Stimulated activated CD8-positive, alpha-beta memory T cell treated with anti-CD3 and anti-CD28 coated beads, Interleukin-15, amount 100 ng/mL, for 24 hours (primary cell): ENCODE results near the gene GDF7.

Experiments
- DNase-seq: peaks from one replicate; pipeline ENCODE4 v3.0.0-alpha.2; 2020; ENCODE audit warnings: low read depth

Gene GDF7

DNA sequence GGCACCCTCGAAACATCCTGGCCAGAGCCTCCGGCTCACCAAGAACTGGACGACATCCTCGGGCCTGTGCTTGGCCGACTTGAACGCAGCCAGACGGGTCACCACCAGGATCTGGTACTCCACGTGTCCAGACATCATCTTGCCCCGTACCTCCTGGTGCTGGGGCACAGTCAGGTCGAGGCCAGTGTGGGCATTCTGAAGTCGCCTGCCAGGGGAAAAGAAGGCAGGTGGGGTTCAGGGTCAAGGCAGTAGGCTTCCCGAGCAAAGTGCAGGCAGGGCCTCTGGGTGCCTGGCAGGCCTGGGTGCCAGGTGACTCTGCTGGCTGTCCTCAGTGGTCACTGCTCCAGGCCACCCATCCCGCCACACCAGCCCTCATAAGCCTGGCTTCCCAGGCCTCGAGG, 21.6 kb upstream of the GDF7 start:
- DNase-seq, result no peak

DNA sequence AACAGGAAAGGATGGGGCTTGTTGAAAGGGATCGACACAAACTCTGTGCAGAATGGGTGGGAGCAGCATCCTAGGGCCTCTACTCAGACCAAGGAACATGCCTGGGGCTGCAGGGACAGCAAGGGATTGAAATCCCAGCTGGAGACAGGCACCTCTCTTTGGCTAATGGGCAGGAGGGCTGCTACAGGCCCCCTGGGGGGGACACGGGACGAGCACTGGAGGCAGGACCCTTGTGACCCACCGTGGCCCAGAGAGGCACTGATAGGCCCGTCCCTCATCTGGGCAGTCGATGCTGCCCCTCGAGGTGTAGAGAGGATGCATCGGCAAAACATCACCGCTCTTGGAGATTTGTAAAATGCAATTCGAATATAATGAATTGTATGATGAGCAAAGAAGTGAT, 21.2 kb upstream of the GDF7 start:
- DNase-seq, result no peak

DNA sequence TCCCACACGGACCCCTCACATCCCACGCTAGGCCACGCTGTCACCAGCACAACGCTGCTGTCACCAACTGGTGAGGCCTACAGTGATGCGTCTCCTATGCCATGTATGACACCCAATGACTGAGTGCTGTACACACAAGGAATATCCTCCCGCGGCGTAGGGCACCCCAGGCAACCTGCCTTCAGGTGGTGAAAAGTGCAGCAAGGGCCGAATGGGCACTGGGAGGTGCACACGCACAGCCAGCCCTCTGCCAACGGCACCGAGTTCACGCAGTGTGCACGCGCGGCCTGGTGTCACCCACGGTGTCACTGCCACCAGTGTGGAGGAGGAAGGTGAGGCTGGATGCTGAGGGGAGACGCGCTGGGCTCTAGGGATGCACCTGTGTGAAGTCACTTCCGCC, 20.5 kb upstream of the GDF7 start:
- DNase-seq, result no peak

DNA sequence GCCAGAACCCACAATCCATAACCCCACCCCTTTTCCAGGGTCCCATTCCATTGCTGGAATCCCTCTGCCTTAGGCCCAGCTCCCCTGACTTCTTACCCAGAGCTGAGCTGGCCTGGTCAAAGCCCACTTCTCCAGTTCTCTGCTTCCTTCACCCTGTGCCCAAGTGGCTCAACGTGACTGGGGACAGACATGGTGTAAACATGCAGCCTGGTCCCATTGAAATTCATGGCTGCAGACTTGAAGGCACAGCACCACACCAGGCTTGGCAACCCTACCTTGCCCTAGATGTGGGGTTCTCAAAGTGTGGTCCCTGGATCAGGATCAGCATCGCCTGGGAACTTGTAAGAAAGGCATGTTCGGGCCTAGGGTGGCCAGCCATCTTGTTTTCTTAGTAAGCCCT, 19.7 kb upstream of the GDF7 start:
- no peak for DNase-seq

DNA sequence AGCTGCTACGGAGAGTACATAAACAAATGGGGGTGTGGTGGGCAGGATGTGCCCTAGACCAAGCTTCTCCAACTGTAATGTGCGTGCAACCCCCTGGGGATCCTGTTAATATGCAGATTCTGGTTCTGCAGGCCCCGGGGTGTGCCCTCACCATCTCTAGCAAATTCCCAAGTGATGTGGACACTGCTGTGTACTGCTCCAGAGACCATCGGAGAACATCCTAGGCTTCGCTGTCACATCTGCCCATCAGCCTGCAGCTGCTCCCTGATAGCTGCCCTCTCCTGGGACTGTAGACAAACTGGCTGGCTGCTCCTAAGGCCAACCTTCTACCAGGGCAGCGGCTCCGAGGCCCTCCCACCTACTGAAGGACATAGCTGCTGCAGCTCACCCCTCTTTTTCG, 19.2 kb upstream of the GDF7 start:
- no peak for DNase-seq

DNA sequence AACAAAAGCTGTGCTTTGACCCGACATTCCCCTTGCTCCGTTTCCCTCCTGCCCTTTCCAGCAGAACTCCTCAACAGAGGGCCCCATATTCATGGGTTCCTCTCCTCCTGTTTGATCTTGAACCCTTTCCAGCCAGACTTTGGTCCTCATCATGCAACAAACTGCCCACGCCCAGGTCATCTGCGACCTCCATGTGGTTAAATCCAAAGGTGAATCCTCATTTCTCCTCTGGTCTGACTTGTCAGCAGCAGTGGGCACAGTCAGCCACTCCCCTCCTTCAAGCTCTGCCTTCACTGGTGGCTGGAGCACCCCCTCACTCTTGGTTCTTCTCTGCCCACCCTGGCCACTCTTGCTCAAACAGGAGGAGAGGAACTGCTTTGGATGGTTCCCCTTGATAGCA, 18.7 kb upstream of the GDF7 start:
- no peak for DNase-seq

DNA sequence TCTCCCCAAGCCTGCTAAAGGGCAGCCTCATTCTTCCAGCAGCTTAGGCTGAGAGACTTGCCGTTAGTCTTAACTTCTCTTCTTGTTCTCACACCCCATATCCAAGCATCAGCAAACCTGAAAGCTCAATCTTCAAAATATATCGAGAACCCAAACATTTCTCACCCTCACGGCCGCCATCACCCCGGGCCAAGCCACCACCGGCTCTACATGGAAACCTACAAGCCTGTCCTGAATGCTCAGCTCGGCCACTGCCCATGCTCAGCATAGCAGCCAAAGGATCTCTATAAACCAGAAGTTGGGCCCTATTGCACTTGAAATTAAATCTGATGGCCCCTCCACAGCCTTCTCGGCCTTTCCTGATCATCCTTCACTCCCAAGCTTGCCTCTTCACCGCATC, 18.1 kb upstream of the GDF7 start:
- no peak for DNase-seq

DNA sequence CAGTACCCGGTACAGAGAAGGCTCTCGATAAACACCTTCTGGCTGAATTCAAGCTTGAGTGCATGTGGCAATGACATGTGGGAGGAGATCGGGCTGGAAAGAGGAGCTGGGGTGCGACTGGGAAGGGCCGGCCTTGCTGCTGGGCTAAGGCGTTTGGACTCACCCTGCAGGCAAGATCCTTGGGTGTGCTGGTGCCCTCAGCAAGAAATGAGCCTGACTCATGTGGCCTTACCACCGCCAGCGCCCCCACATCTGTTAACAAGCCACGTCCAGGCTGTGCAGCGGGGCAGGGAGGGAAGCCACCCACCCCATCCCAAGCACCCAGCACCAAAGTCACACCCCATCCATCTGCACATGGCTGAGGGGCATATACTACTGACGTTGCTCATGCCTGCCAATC, 17.4 kb upstream of the GDF7 start:
- DNase-seq, result no peak

DNA sequence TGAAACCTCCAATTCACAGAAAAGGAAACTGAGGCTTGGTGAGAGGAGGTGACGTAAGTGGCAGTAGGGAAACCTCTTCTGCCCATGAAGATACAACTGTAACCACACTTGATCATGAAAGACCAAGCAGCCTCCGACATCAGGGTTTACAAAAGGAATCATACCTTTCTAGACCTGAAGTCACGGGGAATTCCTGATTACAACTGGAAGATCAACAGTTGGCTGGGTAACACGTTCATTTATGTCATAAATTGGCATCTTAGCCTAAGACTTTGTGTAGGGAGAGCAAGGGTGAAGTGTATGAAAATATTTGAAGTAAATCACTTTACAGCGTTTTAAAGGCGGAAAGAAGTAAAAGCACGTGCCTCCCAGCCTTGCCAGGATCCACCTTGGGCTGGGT, 17.0 kb upstream of the GDF7 start:
- DNase-seq, result no peak

DNA sequence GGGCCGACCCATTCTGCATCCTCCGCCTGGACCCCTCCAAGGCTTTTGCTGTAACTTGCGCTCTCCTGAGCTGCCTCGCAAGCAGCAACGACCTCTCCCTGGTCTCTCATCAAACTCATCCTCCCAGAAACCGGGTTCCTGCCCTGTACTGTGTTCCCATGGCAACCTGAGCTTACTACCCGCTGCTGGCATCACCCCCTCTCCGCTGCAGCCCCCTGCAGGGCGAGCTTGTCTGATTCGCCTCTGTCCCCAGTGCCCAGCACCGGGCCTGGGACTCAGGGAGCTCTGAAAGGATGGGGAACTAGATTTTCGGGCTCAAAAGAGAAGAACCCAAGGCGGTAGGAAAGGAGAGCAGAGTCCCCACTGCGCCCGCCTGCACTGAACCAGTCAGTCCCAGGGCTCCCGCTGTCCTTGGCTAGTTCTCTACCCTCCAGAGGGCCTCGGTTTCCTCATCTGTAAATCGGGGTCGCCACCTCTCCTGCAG, 16.5 kb upstream of the GDF7 start:
- DNase-seq, result no peak

DNA sequence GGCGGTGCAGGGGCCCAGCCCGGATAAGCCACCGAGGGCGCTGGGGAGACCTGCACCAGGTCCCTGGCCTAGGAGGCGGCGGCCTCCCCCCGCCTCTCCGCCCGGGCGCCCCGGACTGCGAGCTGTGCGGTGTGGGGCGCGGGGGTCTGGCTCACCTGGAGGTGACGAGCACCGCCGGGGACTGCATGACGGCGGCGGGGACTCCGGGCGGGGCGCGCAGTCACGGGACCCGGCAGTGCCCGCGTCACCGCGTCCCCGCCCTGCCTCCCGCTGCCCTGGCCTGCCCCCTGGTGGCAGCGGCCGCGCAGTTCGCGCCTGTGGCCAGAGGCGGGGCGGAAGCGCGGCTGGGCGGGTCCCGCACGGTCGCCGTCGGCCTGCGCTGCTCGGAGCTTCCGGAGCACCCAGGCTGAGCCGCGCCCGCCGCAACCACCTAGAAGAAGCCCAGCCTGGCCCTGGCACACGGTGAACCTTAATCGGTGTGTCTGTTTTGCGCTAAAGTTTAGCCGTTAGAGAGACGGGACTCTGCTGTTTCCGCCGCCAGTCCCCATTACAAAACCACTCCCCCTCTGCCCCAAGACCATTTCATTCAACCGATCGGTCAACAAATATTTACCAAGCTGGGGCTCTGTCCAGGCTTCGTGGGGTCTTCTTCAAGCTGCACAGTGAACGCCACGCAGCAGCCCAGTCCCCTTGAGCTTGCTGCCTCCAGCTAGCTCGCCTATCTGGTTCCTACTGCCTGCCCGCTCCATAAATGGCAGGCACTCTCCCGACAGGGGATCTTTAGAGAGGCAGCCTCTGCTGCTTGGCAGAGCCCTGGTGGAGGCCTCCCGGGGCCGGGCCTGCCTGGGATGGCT, 15.8 kb upstream of the GDF7 start, which contains the start of gene HS1BP3:
Gene HS1BP3 (minus strand): TSS at position 222 of the 854 bp plus-strand sequence. CDS start 35 bp downstream, at position 187.
- DNase-seq, result peak; percentile 86

DNA sequence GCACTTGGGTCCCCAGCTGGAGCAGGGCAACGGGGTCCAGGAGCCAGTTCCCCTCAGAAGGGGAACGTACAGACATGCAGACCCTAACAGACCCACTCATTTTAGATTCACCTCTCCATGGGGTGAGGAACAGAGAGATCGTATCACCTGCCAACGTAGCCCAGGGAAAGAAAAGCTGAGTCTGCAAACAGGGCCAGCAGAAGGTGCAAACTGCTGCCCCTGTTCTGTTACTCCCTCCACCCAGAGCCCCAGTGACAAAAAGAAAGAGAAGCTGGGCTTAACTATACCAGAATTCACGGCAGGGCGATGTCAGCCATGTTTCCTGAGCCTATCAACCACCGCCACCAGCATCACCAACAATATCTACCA, 15.2 kb upstream of the GDF7 start:
- DNase-seq, result no peak

DNA sequence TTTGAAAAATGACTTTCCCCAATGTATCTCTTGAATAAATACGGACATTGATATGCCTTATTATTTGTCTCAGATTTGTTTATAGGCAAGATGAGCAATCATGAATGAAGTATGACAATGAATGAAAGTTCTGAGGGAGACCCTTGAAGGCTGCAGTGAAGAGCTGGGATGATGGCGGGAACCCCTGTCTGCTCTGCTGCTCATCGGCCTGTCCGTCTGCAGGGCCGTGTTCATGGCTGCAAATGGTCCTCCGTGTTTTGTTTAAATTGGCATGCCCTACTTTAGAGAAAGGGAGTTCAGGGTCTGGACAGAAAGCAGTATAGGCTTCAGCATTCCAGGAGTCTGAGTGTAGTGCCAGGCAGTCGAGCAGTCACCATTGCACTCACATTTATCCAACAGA, 14.8 kb upstream of the GDF7 start:
- no peak for DNase-seq

DNA sequence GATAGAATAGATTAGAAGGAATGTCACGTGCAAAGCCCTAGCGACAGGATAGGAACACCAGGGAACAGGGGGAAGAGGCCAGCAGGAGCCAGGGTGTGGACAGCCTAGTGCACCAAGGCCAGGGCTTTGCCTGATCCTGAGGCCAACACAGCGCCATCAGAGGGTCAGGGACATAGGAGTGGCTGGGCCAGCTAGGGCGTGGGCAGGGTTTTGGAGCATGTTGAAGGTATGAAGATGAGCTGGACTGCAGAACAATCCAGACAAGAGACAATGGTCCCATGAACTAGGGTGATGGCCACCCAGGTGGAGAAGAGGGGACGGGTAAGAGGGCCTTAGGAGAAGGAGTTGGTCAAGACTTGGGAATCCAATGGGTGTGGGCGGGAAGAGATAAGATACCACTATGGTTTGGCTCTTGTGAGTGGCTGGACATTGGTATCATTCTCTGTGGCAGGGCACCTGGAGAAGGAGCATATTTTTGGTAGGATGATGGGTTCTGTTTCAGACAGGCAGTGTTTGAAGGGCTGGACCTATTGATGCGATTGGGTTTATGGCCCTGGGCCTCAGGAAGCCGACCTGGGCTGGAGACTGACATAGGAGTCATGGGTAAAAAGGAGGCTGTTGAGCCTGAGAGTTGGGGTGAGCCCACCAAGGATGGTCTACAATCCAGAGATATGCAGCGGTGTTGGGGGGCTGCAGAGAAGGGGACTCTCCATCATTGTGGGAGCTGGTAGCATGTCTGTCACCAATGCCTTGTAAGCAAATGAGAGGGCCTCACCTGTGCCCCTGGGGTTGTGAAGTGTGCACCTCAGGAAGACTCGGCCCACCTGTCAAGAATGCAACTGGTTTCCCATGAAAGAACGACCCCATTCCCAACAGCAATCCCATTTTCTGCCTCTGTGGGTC, 14.0 kb upstream of the GDF7 start:
- no peak for DNase-seq

DNA sequence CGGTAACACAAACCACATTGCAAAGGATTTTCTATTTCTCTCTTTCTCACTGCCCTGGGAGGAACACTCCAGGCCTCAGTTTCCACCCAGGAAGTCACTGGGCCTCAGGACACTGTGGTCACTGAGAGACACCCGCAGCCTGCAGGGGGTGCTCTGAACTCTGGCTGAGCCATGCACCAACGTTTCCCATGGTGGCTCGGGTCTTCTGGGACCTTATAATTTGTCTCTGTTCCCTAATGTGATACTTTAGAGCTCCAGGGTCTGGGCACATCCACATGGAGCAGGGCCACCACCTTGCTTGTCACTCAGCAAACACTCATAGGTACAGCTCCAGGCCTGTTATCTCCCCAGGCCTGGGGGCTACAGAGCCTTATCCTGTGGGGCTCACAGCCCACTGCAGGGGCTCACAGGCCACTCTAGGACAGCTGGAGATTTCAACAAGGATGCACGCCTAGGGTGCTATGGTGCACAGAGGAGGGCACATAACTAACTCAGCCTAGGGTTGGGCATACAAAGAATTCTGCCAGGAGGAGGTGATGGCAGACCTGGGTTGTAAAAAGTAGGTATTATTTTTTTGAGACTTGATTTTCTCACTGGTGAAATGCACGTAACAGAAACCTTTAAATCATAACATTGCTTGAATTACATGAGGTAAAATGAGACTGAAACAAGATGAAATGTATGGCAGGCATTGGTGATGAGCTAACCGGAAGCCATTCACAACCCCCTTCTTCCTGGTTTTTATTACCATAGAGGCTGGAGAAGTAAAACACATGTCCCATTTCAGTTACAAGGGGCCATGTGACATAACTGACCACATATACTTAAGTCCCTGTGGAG, 13.0 kb upstream of the GDF7 start:
- DNase-seq, result no peak

DNA sequence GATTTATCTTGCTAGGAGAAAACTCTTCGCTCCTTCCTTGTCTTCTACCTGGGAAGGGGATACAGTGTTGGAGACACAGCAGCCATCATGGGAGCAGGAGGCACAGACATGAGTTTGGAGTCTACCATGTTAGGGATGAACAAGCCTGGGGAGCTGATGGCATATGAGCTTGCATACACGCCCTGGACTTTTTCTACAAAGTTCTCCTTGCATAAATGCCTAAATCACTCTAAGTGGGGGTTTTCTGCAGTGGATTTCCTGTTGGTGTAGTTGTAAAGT, 12.5 kb upstream of the GDF7 start:
- DNase-seq, result no peak

DNA sequence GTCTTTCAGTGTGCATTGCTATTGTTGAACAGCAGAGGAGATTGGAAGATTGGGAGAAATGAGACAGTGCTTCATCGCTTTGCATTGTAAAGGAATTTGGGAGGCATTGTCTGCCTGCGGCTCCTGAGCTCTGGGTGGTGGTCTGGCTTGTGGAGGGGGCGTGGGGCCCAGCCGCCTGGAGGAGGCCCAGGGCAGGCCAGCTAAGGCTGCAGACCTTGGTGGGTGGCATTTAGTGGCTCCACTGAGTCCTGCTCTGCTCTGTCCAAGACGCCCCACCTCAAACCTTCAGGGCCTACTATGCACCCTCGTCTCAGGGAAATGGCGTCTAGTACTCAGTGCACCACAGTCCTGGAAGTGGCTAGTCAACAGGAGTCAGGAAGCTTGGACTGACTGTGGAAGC, 10.4 kb upstream of the GDF7 start:
- no peak for DNase-seq

DNA sequence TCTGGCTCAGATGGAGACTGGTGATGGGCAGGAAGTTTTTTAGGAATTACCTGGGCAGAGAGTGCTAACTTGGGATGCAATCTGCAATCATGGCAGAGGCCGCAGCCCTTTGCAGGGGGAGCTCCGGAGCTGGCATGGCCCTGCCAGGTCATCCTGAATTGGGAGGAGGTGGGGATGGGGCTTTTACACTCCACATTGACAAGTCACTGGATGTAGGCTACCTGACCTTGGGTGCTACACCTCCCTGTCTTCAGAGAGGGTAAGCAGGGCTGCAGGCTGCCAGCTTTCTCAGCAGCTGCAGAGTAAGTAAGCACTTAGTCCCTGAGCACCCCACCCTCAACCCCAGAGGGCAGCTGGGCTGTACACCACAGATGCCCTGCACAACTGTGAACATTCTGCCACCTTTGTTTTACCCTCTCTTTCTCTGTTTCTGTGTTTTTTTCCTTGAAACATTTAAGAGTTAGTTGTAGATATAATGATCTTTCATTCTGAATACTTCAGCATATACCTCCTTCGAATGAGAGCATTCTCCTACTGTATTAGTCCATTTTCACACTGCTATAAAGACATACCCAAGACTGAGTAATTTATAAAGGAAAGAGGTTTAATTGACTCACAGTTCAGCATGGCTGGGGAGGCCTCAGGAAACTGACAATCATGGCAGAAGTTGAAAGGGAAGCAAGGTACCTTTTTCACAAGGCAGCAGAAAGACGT, 9.3 kb upstream of the GDF7 start:
- no peak for DNase-seq

DNA sequence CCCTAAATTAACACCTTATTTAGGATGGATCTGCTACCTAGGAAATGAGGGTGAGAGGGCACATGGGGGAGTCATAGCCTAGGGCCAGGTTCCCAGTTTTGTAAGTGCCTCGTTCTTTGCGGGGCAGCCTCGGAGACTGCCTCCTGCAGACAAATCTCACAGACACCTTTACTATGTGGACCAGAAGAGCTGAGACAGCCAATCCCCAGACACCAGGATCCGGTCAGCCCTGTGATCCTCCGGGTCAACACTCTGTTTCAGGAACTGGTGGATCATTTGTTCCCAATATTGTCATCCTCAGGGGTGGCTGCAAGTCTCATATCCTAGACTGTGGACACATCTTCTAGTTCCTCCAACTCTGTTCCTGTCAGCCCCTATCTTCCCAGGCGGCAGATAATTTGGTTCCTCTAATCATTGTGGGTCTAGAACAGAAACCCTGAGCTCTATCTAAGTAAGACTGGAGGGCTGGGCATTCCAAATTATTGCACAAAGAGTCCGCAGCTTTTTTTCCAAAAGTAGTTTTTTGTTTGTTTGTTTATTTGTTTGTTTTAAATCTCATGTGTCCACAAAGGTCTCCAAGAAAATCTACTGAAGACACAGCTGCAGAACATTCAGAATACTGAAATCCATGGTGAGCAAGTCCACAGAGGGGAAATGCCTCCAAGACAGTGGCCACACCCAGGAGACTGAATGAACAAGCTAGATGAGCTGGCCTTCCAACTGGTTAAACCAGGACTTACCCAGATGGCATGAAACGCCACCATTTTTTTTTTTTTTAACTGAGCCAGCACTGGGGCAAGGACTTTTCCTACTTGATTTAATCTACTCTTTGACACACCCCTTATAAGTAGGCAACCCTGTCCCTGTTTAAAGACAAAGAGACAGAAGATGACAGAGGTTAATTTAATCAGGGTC, 6.2 kb upstream of the GDF7 start:
- no peak for DNase-seq

DNA sequence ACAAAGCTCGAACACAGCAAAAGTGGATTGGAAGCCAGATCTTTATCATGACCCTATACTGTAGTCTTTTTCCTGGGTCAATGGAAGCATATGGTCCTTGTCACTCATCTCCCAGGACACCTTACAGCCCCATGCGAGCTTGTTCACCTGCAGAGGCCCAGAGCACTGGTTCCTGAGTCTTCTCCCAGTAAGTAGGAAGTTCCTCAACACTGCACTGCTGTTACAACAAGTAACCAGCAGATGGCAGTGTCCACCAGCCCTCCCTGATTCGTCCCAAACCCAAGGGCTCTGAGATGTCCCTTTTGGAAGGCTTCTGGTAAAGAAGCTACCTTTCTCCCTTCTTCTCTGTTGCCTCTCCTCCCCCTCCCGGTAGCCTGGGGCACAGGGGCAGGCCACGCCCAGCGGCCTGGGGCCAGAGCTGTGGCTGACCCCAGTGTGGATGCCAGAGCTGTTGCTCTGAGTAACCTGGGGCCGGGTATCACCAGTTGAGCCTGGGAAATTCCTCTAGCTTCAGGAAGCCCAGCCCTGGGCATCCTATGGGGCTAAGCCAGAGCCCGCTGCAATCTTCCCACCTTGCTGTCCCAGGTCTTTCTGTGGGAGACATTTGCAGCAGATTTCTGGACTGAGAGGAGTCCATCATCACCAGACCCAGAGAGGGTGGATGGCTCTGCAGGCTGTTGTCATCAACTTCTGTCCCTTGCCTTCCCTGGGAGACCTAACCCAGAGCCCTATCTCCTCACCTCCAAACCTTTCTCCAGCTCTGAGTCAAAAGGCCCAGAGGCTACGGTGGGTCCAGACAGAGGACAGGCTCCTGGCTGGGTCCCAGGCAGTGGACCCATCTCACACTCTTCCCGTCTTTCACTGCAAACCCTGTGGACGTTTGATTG, 5.3 kb upstream of the GDF7 start:
- DNase-seq, result no peak
